ENCODE data around the gene COPG2.

The COPG2 gene

GRCh38 chr7:130463553-130464434 is 204.8 kb downstream of the COPG2 start:
- no peak for DNase-seq

DNA sequence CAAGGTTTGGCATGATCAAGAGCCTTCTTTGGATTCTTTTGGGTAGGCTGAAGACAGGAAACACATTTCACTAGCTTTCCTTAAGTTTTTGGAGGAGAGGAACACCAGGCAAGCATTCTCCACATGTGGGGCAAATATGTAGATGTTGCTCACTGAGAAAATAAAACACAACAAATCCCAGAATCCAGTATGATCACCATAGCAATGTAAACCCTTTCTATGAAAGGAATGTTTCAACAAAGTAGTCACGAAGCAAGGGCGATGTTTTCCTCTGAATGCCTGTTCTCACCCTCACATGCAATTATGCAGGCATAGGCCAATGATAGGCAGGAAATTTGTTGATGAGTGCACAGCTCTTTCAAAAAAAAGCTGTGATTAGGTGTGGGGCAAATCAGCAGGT is 207.3 kb downstream of the COPG2 start:
- no peak for DNase-seq

- no peak for DNase-seq
Observed at GRCh38 chr7:130458257-130458656, 210.3 kb downstream of the COPG2 start.
